ENCODE measurements around the gene BCKDHB. TPM values are rescaled to one million over a fixed set of nuclear protein-coding genes. Genes with fewer than 3 reads are reported as not detected.

BCKDHB gene
- total and polyA plus RNA-seq, 2 of the 4 experiments (the other 2 are of a cell fraction) = 11.2 to 11.8 TPM

GRCh38 chr6:80144753-80145315 is 38.4 kb downstream of the BCKDHB start:
- no peak overlapping the region for H3K56ac ChIP-seq (ENCODE audit: extremely low read depth, insufficient read depth, low read length)
- no peak for ATAC-seq (ENCODE audit: low read depth)
- peak overlapping the region; percentile 31 for H2AK9ac ChIP-seq (replicated peaks; ENCODE audit: low read depth, low read length, poor library complexity)
- dilution Hi-C loops (cut with HindIII; ENCODE audit: low sequenced_read_pairs, unreplicated experiment) (no loop called here), intact Hi-C loops (cut with micrococcal nuclease) (loop anchor here (5.0 kb wide), 1 partner anchor 1317 kb away; no protein-coding TSS in a partner anchor), in situ Hi-C loops (cut with MboI; ENCODE audit: low sequenced_read_pairs) (loop anchor here (25.0 kb wide), 1 partner anchor 1617 kb away; the partner anchor contains the start of gene TENT5A)
- no peak overlapping the region for H4K5ac ChIP-seq (ENCODE audit: low read depth, low read length)
- no peak overlapping the region for H2BK20ac ChIP-seq (ENCODE audit: low read depth, low read length)
- H3K14ac ChIP-seq (replicated peaks; ENCODE audit: low read depth, low read length) = no peak overlapping the region
- H3K79me1 ChIP-seq (ENCODE audit: low read depth in 1 of 2, low read length in 2 of 2) = peaks cover 0 to 3% of the 10 kb centered on the region in 2 experiments; a peak in 2 of 4 replicates
- 0 out of 2 replicates have a peak, but pooled peaks cover 2% of the 10 kb centered on the region for H3K9me1 ChIP-seq (ENCODE audit: insufficient read depth, low read length)
- no peak overlapping the region for H2BK5ac ChIP-seq (ENCODE audit: low read depth, low read length, poor library complexity, severe bottlenecking)
- no peaks in the 10 kb centered on the region for H4K20me1 ChIP-seq (ENCODE audit: insufficient read depth, low read length)
- no peak overlapping the region for H3K4me2 ChIP-seq (ENCODE audit: low read depth, low read length)
- no peaks in the 10 kb centered on the region for H3K36me3 ChIP-seq (ENCODE audit: control insufficient read depth, insufficient read depth, low read length)
- peaks cover 3% of the 10 kb centered on the region for H3K4me1 ChIP-seq (ENCODE audit: control insufficient read depth, insufficient read depth, low read length)
- H3K9me3 ChIP-seq (ENCODE audit: control insufficient read depth, insufficient read depth, low read length) = no peaks in the 10 kb centered on the region
- no peak overlapping the region for H3K9ac ChIP-seq (ENCODE audit: low read depth, low read length)
- no peaks in the 10 kb centered on the region for H3K27me3 ChIP-seq (ENCODE audit: control insufficient read depth, insufficient read depth, low read length)
- no peak overlapping the region for H3K4me3 ChIP-seq (ENCODE audit: insufficient read depth, low read depth, low read length)
- no peak overlapping the region for H4K91ac ChIP-seq (ENCODE audit: insufficient read depth, low read depth, low read length)
- WGBS, 2 experiments (ENCODE audit: extremely low coverage in 2 of 2, insufficient read length in 1 of 2) = no CpG with 5 or more reads among the region's 4 CpGs
- no peak overlapping the region; the same call in 1 of the 2 replicates for H3K23ac ChIP-seq (ENCODE audit: low read depth, low read length)
- no peak overlapping the region for H2BK120ac ChIP-seq (ENCODE audit: low read depth, low read length)
- ChIA-PET POLR2A (ENCODE audit: unreplicated experiment) (no interaction called here), CTCF (no interaction called here)
- H3K27ac ChIP-seq (ENCODE audit: insufficient read depth, low read length) = no peak overlapping the region
- H2AFZ ChIP-seq (replicated peaks; ENCODE audit: low read length, poor library complexity) = no peak overlapping the region
- TF ChIP-seq CEBPB (IDR thresholded peaks at IDR 0.05; ENCODE audit: low read depth, low read length) (no peak), USF2 (IDR thresholded peaks at IDR 0.05; ENCODE audit: low read depth, low read length) (no peak)
- H3K18ac ChIP-seq (ENCODE audit: low read depth, low read length) = no peak overlapping the region
- H3K4ac ChIP-seq (ENCODE audit: low read depth, low read length) = no peak overlapping the region
- BruUV-seq (replicated peaks) = no TSS peak
- H2BK15ac ChIP-seq (ENCODE audit: low read depth, low read length) = no peak overlapping the region
- no peak for DNase-seq
- no peak overlapping the region for H4K8ac ChIP-seq (ENCODE audit: low read depth in 2 of 2, low read length in 2 of 2)
- 0 out of 2 replicates have a peak overlapping the region, but pooled peaks have one; percentile 48 for H2AK5ac ChIP-seq (ENCODE audit: low read depth, low read length)

All from IMR-90 (cell line).